ENCODE results near the gene B3GNT4.
"Not testable (repeated sequence)": the region's sequence is repeated elsewhere in the genome, so short reads cannot be mapped to it uniquely, and the experiment has no call there.

B3GNT4 gene

GRCh38 chr12:122168492-122168891, 35.0 kb upstream of the B3GNT4 start:
- Histone ChIP-seq H3K4me3 (ENCODE audit: insufficient read depth, low read depth, low read length, poor library complexity, severe bottlenecking) (no peak overlapping the region), H3K27ac (ENCODE audit: insufficient read depth, low read length, poor library complexity, severe bottlenecking) (no peak overlapping the region), H3K27me3 (replicated peaks; ENCODE audit: control insufficient read depth, insufficient read depth, low read length, poor library complexity, severe bottlenecking) (no peaks in the 10 kb centered on the region), H3K4me1 (ENCODE audit: control insufficient read depth, insufficient read depth, low read length, poor library complexity, severe bottlenecking) (no peaks in the 10 kb centered on the region), H3K9me3 (ENCODE audit: control insufficient read depth, low read length) (no peaks in the 10 kb centered on the region), H3K36me3 (ENCODE audit: control insufficient read depth, insufficient read depth, low read length) (no peaks in the 10 kb centered on the region)
- DNase-seq, result no peak

GRCh38 chr12:122171399-122171798, 32.1 kb upstream of the B3GNT4 start:
- no peak overlapping the region for H3K27ac ChIP-seq (ENCODE audit: insufficient read depth, low read length, poor library complexity, severe bottlenecking)
- no peaks in the 10 kb centered on the region for H3K4me1 ChIP-seq (ENCODE audit: control insufficient read depth, insufficient read depth, low read length, poor library complexity, severe bottlenecking)
- DNase-seq, result no peak
- no peaks in the 10 kb centered on the region for H3K9me3 ChIP-seq (ENCODE audit: control insufficient read depth, low read length)
- H3K36me3 ChIP-seq (ENCODE audit: control insufficient read depth, insufficient read depth, low read length), result no peaks in the 10 kb centered on the region
- no peak overlapping the region for H3K4me3 ChIP-seq (ENCODE audit: insufficient read depth, low read depth, low read length, poor library complexity, severe bottlenecking)
- H3K27me3 ChIP-seq (replicated peaks; ENCODE audit: control insufficient read depth, insufficient read depth, low read length, poor library complexity, severe bottlenecking), result no peaks in the 10 kb centered on the region

GRCh38 chr12:122172262-122172939, 31.1 kb upstream of the B3GNT4 start:
- DNase-seq, result no peak
- no peaks in the 10 kb centered on the region for H3K4me1 ChIP-seq (ENCODE audit: control insufficient read depth, insufficient read depth, low read length, poor library complexity, severe bottlenecking)
- H3K9me3 ChIP-seq (ENCODE audit: control insufficient read depth, low read length), result no peaks in the 10 kb centered on the region
- no peak overlapping the region for H3K4me3 ChIP-seq (ENCODE audit: insufficient read depth, low read depth, low read length, poor library complexity, severe bottlenecking)
- H3K27ac ChIP-seq (ENCODE audit: insufficient read depth, low read length, poor library complexity, severe bottlenecking), result no peak overlapping the region
- no peaks in the 10 kb centered on the region for H3K27me3 ChIP-seq (replicated peaks; ENCODE audit: control insufficient read depth, insufficient read depth, low read length, poor library complexity, severe bottlenecking)
- no peaks in the 10 kb centered on the region for H3K36me3 ChIP-seq (ENCODE audit: control insufficient read depth, insufficient read depth, low read length)

GRCh38 chr12:122174155-122174845, 29.2 kb upstream of the B3GNT4 start, which contains the start of gene IL31:
TSS of gene IL31 (minus strand) at chr12:122174221. CDS start at chr12:122174172, 49 bp downstream.
- H3K4me3 ChIP-seq (ENCODE audit: insufficient read depth, low read depth, low read length, poor library complexity, severe bottlenecking), result no peak within 1 kb of the TSS
- no peaks in the 10 kb centered on the region for H3K27me3 ChIP-seq (replicated peaks; ENCODE audit: control insufficient read depth, insufficient read depth, low read length, poor library complexity, severe bottlenecking)
- DNase-seq, result no peak
- H3K9me3 ChIP-seq (ENCODE audit: control insufficient read depth, low read length), result no peaks in the 10 kb centered on the region
- H3K4me1 ChIP-seq (ENCODE audit: control insufficient read depth, insufficient read depth, low read length, poor library complexity, severe bottlenecking), result no peaks in the 10 kb centered on the region
- H3K27ac ChIP-seq (ENCODE audit: insufficient read depth, low read length, poor library complexity, severe bottlenecking), result no peak within 1 kb of the TSS
- H3K36me3 ChIP-seq (ENCODE audit: control insufficient read depth, insufficient read depth, low read length), result no peaks in the 10 kb centered on the region

GRCh38 chr12:122176473-122176872, 27.0 kb upstream of the B3GNT4 start:
- H3K4me1 ChIP-seq (ENCODE audit: control insufficient read depth, insufficient read depth, low read length, poor library complexity, severe bottlenecking); DNase-seq; H3K4me3 ChIP-seq (ENCODE audit: insufficient read depth, low read depth, low read length, poor library complexity, severe bottlenecking); H3K36me3 ChIP-seq (ENCODE audit: control insufficient read depth, insufficient read depth, low read length); H3K9me3 ChIP-seq (ENCODE audit: control insufficient read depth, low read length); H3K27me3 ChIP-seq (replicated peaks; ENCODE audit: control insufficient read depth, insufficient read depth, low read length, poor library complexity, severe bottlenecking); H3K27ac ChIP-seq (ENCODE audit: insufficient read depth, low read length, poor library complexity, severe bottlenecking): not testable (repeated sequence)

- no peak for DNase-seq
- H3K36me3 ChIP-seq (ENCODE audit: control insufficient read depth, insufficient read depth, low read length), result no peaks in the 10 kb centered on the region
- H3K4me3 ChIP-seq (ENCODE audit: insufficient read depth, low read depth, low read length, poor library complexity, severe bottlenecking), result peak within 1 kb of the TSS; percentile 52
- peaks cover 4% of the 10 kb centered on the region for H3K27me3 ChIP-seq (replicated peaks; ENCODE audit: control insufficient read depth, insufficient read depth, low read length, poor library complexity, severe bottlenecking)
- H3K4me1 ChIP-seq (ENCODE audit: control insufficient read depth, insufficient read depth, low read length, poor library complexity, severe bottlenecking), result peaks cover 6% of the 10 kb centered on the region
- no peak within 1 kb of the TSS for H3K27ac ChIP-seq (ENCODE audit: insufficient read depth, low read length, poor library complexity, severe bottlenecking)
- no peaks in the 10 kb centered on the region for H3K9me3 ChIP-seq (ENCODE audit: control insufficient read depth, low read length)
Measured at GRCh38 chr12:122182887-122183587, 20.5 kb upstream of the B3GNT4 start, which contains the start of gene LRRC43. TSS of gene LRRC43 (plus strand) at chr12:122183123. CDS start at chr12:122183145, 22 bp downstream.

GRCh38 chr12:122183588-122183940, 19.9 kb upstream of the B3GNT4 start:
- Histone ChIP-seq H3K27me3 (replicated peaks; ENCODE audit: control insufficient read depth, insufficient read depth, low read length, poor library complexity, severe bottlenecking) (peaks cover 4% of the 10 kb centered on the region), H3K9me3 (ENCODE audit: control insufficient read depth, low read length) (no peaks in the 10 kb centered on the region), H3K4me1 (ENCODE audit: control insufficient read depth, insufficient read depth, low read length, poor library complexity, severe bottlenecking) (peaks cover 6% of the 10 kb centered on the region), H3K4me3 (ENCODE audit: insufficient read depth, low read depth, low read length, poor library complexity, severe bottlenecking) (peak overlapping the region; percentile 52), H3K27ac (ENCODE audit: insufficient read depth, low read length, poor library complexity, severe bottlenecking) (no peak overlapping the region), H3K36me3 (ENCODE audit: control insufficient read depth, insufficient read depth, low read length) (no peaks in the 10 kb centered on the region)
- no peak for DNase-seq

- H3K4me1 ChIP-seq (ENCODE audit: control insufficient read depth, insufficient read depth, low read length, poor library complexity, severe bottlenecking), result peaks cover 6% of the 10 kb centered on the region
- no peak overlapping the region for H3K4me3 ChIP-seq (ENCODE audit: insufficient read depth, low read depth, low read length, poor library complexity, severe bottlenecking)
- no peaks in the 10 kb centered on the region for H3K9me3 ChIP-seq (ENCODE audit: control insufficient read depth, low read length)
- H3K27me3 ChIP-seq (replicated peaks; ENCODE audit: control insufficient read depth, insufficient read depth, low read length, poor library complexity, severe bottlenecking), result peaks cover 4% of the 10 kb centered on the region
- DNase-seq, result no peak
- no peak overlapping the region for H3K27ac ChIP-seq (ENCODE audit: insufficient read depth, low read length, poor library complexity, severe bottlenecking)
- no peaks in the 10 kb centered on the region for H3K36me3 ChIP-seq (ENCODE audit: control insufficient read depth, insufficient read depth, low read length)
Measured at GRCh38 chr12:122184517-122184916, 19.0 kb upstream of the B3GNT4 start.

- no peak for DNase-seq
- H3K9me3 ChIP-seq (ENCODE audit: control insufficient read depth, low read length), result no peaks in the 10 kb centered on the region
- H3K27ac ChIP-seq (ENCODE audit: insufficient read depth, low read length, poor library complexity, severe bottlenecking), result no peak overlapping the region
- no peak overlapping the region for H3K4me3 ChIP-seq (ENCODE audit: insufficient read depth, low read depth, low read length, poor library complexity, severe bottlenecking)
- peaks cover 4% of the 10 kb centered on the region for H3K27me3 ChIP-seq (replicated peaks; ENCODE audit: control insufficient read depth, insufficient read depth, low read length, poor library complexity, severe bottlenecking)
- no peaks in the 10 kb centered on the region for H3K36me3 ChIP-seq (ENCODE audit: control insufficient read depth, insufficient read depth, low read length)
- H3K4me1 ChIP-seq (ENCODE audit: control insufficient read depth, insufficient read depth, low read length, poor library complexity, severe bottlenecking), result peaks cover 6% of the 10 kb centered on the region
Measured at GRCh38 chr12:122185079-122185478, 18.4 kb upstream of the B3GNT4 start.

All from effector memory CD4-positive, alpha-beta T cell (primary cell).